Aorta (tissue), 5 donors: ENCODE data around the gene GPR18. TPM values are rescaled to one million over a fixed set of nuclear protein-coding genes. Genes with fewer than 3 reads are reported as not detected.

ENCODE experiments used
- ATAC-seq: fragments of 200-7000 bp; cut with Tn5 transposase; one replicate; pipeline ENCODE4 v1.9.1; 2022; ENCODE audit warnings: moderate library complexity; ENCODE audit not compliant: low FRiP score
- DNase-seq, 2 donors: peaks; one replicate each; pipeline ENCODE4 v3.0.0-alpha.2; 2020
- H3K27ac ChIP-seq, 2 donors: one replicate each; pipeline ENCODE4 v1.5.1; 2013; ENCODE audit warnings: low read length in 2 of 2, mild to moderate bottlenecking in 2 of 2, moderate library complexity in 2 of 2, control low read depth in 1 of 2, inconsistent platforms in 1 of 2, low read depth in 1 of 2
- H3K27me3 ChIP-seq, 2 donors: one replicate each; pipeline ENCODE4 v1.6.1; 2013; ENCODE audit warnings: control low read depth in 1 of 2, low read length in 1 of 2, mild to moderate bottlenecking in 1 of 2, moderate library complexity in 1 of 2; ENCODE audit not compliant: insufficient read depth in 2 of 2, control insufficient read depth in 1 of 2
- H3K36me3 ChIP-seq, 2 donors: one replicate each; pipeline ENCODE4 v1.6.1; 2013; ENCODE audit warnings: control low read depth in 1 of 2, low read length in 1 of 2, mild to moderate bottlenecking in 1 of 2; ENCODE audit not compliant: insufficient read depth in 2 of 2, control insufficient read depth in 1 of 2
- H3K4me1 ChIP-seq, 2 donors: one replicate each; pipeline ENCODE4 v1.6.1; 2013; ENCODE audit warnings: low read length in 2 of 2, control low read depth in 1 of 2, mild to moderate bottlenecking in 1 of 2, moderate library complexity in 1 of 2; ENCODE audit not compliant: insufficient read depth in 2 of 2, control insufficient read depth in 1 of 2
- H3K4me3 ChIP-seq, 2 donors: one replicate each; pipeline ENCODE4 v1.5.1; 2013; ENCODE audit warnings: low read length in 2 of 2, control low read depth in 1 of 2, mild to moderate bottlenecking in 1 of 2
- H3K9me3 ChIP-seq: one replicate; pipeline ENCODE4 v1.6.1; 2013; ENCODE audit warnings: mild to moderate bottlenecking, low read length; ENCODE audit not compliant: control insufficient read depth
- WGBS, 2 donors: extraction: QIAGEN DNeasy Blood & Tissue Kit; methylation state at CpG; one replicate each; pipeline ENCODE4 v1.1.7; 2013; 5-methylcytosine and 5-hydroxymethylcytosine counted together
- intact Hi-C, 2 donors: fragments of 100-400 bp; cut with DNase I; formaldehyde crosslinking; loops; one replicate each; pipeline versions ENCODE4 v1.14.2 to v1.15.0; 2022
- polyA plus RNA-seq, 2 donors: library from polyadenylated mRNA; stranded (reverse); fragments of 200-250 nt; gene quantifications; one replicate each; pipeline ENCODE4 v1.2.3, GENCODE V29; 2013
- total RNA-seq, 2 donors: library from RNA; stranded (reverse); fragmentation: NEBNext Ultra II Directional; extraction: Animal tissue kit (Norgen Biotek cat#: 25700); gene quantifications; one replicate each; pipeline ENCODE4 v1.2.1, GENCODE V29; 2021
- donor health status: healthy with polysubstance abuse.
- donor health status: Bipolar disorder and iron deficiency.
- donor health status: DM: no; HTN: no; CAD: no.
- donor health status: DM: no; HTN: no; CAD: no.
- donor health status: DM: yes; HTN: yes; CAD: no.

Gene GPR18
- total and polyA plus RNA-seq, 4 donors = 0.24 to 1.5 (median 0.55) TPM; not detected in 1

- no peaks in the 10 kb centered on the region for H3K9me3 ChIP-seq
- intact Hi-C loops = no loop called here
- peaks cover 0 to 2% of the 10 kb centered on the region in 2 donors for H3K36me3 ChIP-seq
- no peak overlapping the region for H3K4me3 ChIP-seq
- DNase-seq = no peak
- H3K27me3 ChIP-seq = no peaks in the 10 kb centered on the region
- WGBS, 2 donors = 69 to 94% methylated on average over 4 of the region's 4 CpGs
- peaks cover 5 to 7% of the 10 kb centered on the region in 2 donors for H3K4me1 ChIP-seq
- ATAC-seq = no peak
- H3K27ac ChIP-seq = no peak overlapping the region
Measured at GRCh38 chr13:99225078-99225477, 33.1 kb downstream of the GPR18 start.

GRCh38 chr13:99224021-99224420 is 34.2 kb downstream of the GPR18 start:
- Histone ChIP-seq H3K9me3 (no peaks in the 10 kb centered on the region), H3K4me3 (no peak overlapping the region), H3K27ac (no peak overlapping the region), H3K27me3 (no peaks in the 10 kb centered on the region), H3K36me3 (peaks cover 0 to 2% of the 10 kb centered on the region in 2 donors), H3K4me1 (peaks cover 5 to 7% of the 10 kb centered on the region in 2 donors)
- intact Hi-C loops = no loop called here
- WGBS, 2 donors = 70 to 87% methylated on average over 2 of the region's 2 CpGs
- DNase-seq (no peak), ATAC-seq (no peak)

GRCh38 chr13:99223587-99223986 is 34.6 kb downstream of the GPR18 start:
- 87 to 88% methylated on average over 1 of the region's 1 CpG for WGBS, 2 donors
- no peak for DNase-seq

GRCh38 chr13:99221567-99222239 is 36.5 kb downstream of the GPR18 start:
- Histone ChIP-seq H3K9me3 (no peaks in the 10 kb centered on the region), H3K27me3 (no peaks in the 10 kb centered on the region), H3K4me1 (peaks cover 5% of the 10 kb centered on the region in 2 donors), H3K36me3 (peaks cover 0 to 2% of the 10 kb centered on the region in 2 donors), H3K4me3 (no peak overlapping the region), H3K27ac (no peak overlapping the region)
- 96 to 97% methylated on average over 8 of the region's 8 CpGs for WGBS, 2 donors
- intact Hi-C loops = no loop called here
- no peak for ATAC-seq
- no peak for DNase-seq

More at GRCh38 chr13:99223587-99223986, 34.6 kb downstream of the GPR18 start:
- peaks cover 0 to 2% of the 10 kb centered on the region in 2 donors for H3K36me3 ChIP-seq
- peaks cover 5 to 7% of the 10 kb centered on the region in 2 donors for H3K4me1 ChIP-seq
- no peak overlapping the region for H3K4me3 ChIP-seq
- no peak overlapping the region for H3K27ac ChIP-seq
- no peaks in the 10 kb centered on the region for H3K27me3 ChIP-seq
- intact Hi-C loops = no loop called here
- no peaks in the 10 kb centered on the region for H3K9me3 ChIP-seq
- no peak for ATAC-seq

GRCh38 chr13:99220199-99220935 is 37.8 kb downstream of the GPR18 start:
- Histone ChIP-seq H3K27me3 (no peaks in the 10 kb centered on the region), H3K4me3 (no peak overlapping the region), H3K27ac (no peak overlapping the region), H3K36me3 (peaks cover 0 to 2% of the 10 kb centered on the region in 2 donors), H3K4me1 (no peaks in the 10 kb centered on the region), H3K9me3 (no peaks in the 10 kb centered on the region)
- DNase-seq = no peak
- ATAC-seq = no peak
- intact Hi-C loops = no loop called here
- 45 to 49% methylated on average over 6 of the region's 6 CpGs for WGBS, 2 donors

- DNase-seq (no peak), ATAC-seq (no peak)
- Histone ChIP-seq H3K4me1 (no peaks in the 10 kb centered on the region), H3K9me3 (no peaks in the 10 kb centered on the region), H3K4me3 (no peak overlapping the region), H3K27me3 (no peaks in the 10 kb centered on the region), H3K27ac (no peak overlapping the region), H3K36me3 (peaks cover 0 to 2% of the 10 kb centered on the region in 2 donors)
- intact Hi-C loops = no loop called here
- WGBS, 2 donors = 93 to 94% methylated on average over 2 of the region's 2 CpGs
Measured at GRCh38 chr13:99218969-99219368, 39.2 kb downstream of the GPR18 start.

- no peaks in the 10 kb centered on the region for H3K27me3 ChIP-seq
- ATAC-seq (no peak), DNase-seq (no peak)
- no peaks in the 10 kb centered on the region for H3K4me1 ChIP-seq
- H3K27ac ChIP-seq = no peak overlapping the region
- no peaks in the 10 kb centered on the region for H3K9me3 ChIP-seq
- peaks cover 0 to 2% of the 10 kb centered on the region in 2 donors for H3K36me3 ChIP-seq
- H3K4me3 ChIP-seq = no peak overlapping the region
- 6 to 11% methylated on average over 6 of the region's 6 CpGs for WGBS, 2 donors
- intact Hi-C loops = no loop called here
Measured at GRCh38 chr13:99218545-99218944, 39.6 kb downstream of the GPR18 start.

- Histone ChIP-seq H3K27me3 (no peaks in the 10 kb centered on the region), H3K4me3 (no peak overlapping the region), H3K36me3 (peaks cover 0 to 2% of the 10 kb centered on the region in 2 donors), H3K4me1 (no peaks in the 10 kb centered on the region), H3K27ac (no peak overlapping the region), H3K9me3 (no peaks in the 10 kb centered on the region)
- intact Hi-C loops = no loop called here
- no peak for DNase-seq
- no peak for ATAC-seq
Measured at GRCh38 chr13:99218126-99218525, 40.1 kb downstream of the GPR18 start.
